Endothelial cell of umbilical vein (primary cell): ENCODE measurements around the gene AMHR2. TPM values are rescaled to one million over a fixed set of nuclear protein-coding genes. Genes with fewer than 3 reads are reported as not detected.

Experiments
- BruUV-seq: library from RNA; stranded (reverse); fragments of 400-500 nt; replicated peaks from 2 replicates; lab custom pipeline; 2021; lab: Mats Ljungman, UMichigan
- CTCF ChIA-PET: fragments of 300-600, 350-600 bp; sonication (Branson Sonifier 250); formaldehyde crosslinking; loops from one replicate; lab custom pipeline; 2021; ENCODE audit warnings: antibody characterized with exemption, inconsistent platforms; lab: Charles Lee
- POLR2A ChIA-PET: fragments of 300-600, 350-600 bp; sonication (Branson Sonifier 250); formaldehyde crosslinking; loops from one replicate; lab custom pipeline; 2021; ENCODE audit warnings: antibody characterized with exemption, inconsistent platforms; lab: Charles Lee
- DNase-seq: peaks from one replicate; pipeline ENCODE4 v3.0.0-alpha.2; 2011; ENCODE audit warnings: low read depth, low spot score
- FAIRE-seq: peaks from 2 replicates; lab custom pipeline; 2011; peaks lifted over from hg19 to GRCh38; lab: Jason Lieb, UNC
- H2AFZ ChIP-seq: 2 replicates; pipeline ENCODE4 v1.6.0; 2012; ENCODE audit warnings: low read depth, low read length, control low read depth, inconsistent platforms
- H3K27ac ChIP-seq: 2 replicates; pipeline ENCODE4 v1.5.1; 2011; ENCODE audit warnings: low read depth, mild to moderate bottlenecking, control low read depth, low read length, moderate library complexity; ENCODE audit not compliant: insufficient read depth
- H3K27me3 ChIP-seq, 2 experiments: 2 replicates each; pipeline versions ENCODE4 v1.6.0 to v1.6.1; 2011; ENCODE audit warnings: low read length in 2 of 2, mixed read lengths in 1 of 2; ENCODE audit not compliant: control insufficient read depth in 2 of 2, insufficient read depth in 2 of 2
- H3K36me3 ChIP-seq, 2 experiments: 2 replicates in 1 of 2; 3 replicates in 1 of 2; pipeline ENCODE4 v1.5.1; 2011; ENCODE audit warnings: low read length in 2 of 2, mild to moderate bottlenecking in 1 of 2, moderate library complexity in 1 of 2; ENCODE audit not compliant: control insufficient read depth in 2 of 2, insufficient read depth in 2 of 2; ENCODE audit errors: extremely low read depth in 1 of 2
- H3K4me1 ChIP-seq: 3 replicates; pipeline ENCODE4 v1.5.1; 2011; ENCODE audit warnings: mild to moderate bottlenecking, low read length; ENCODE audit not compliant: control insufficient read depth, insufficient read depth; ENCODE audit errors: extremely low read depth
- H3K4me2 ChIP-seq: 2 replicates; pipeline ENCODE4 v1.6.1; 2011; ENCODE audit warnings: low read length, control low read depth, mixed read lengths; ENCODE audit not compliant: insufficient read depth
- H3K4me3 ChIP-seq, 3 experiments: fragments of 200-600 bp in 1 of 3; sonication (generic), shearing (Covaris generic) in 1 of 3; replicated peaks in 1 of 3; 2 replicates each; pipeline ENCODE4 v1.5.1; 2011 to 2016; ENCODE audit warnings: control low read depth in 3 of 3, low read length in 3 of 3, mild to moderate bottlenecking in 2 of 3, inconsistent platforms in 1 of 3, low read depth in 1 of 3, moderate library complexity in 1 of 3; ENCODE audit not compliant: insufficient read depth in 1 of 3
- H3K79me2 ChIP-seq: 2 replicates; pipeline ENCODE4 v1.6.0; 2012; ENCODE audit warnings: low read length, inconsistent platforms; ENCODE audit not compliant: control insufficient read depth, insufficient read depth
- H3K9ac ChIP-seq: replicated peaks from 2 replicates; pipeline ENCODE3; 2011; ENCODE audit warnings: low read length, control low read depth; ENCODE audit not compliant: insufficient read depth; ENCODE audit errors: extremely low read depth
- H3K9me1 ChIP-seq: replicated peaks from 3 replicates; pipeline ENCODE4 v1.6.0; 2011; ENCODE audit warnings: mild to moderate bottlenecking, low read length; ENCODE audit not compliant: control insufficient read depth, insufficient read depth; ENCODE audit errors: extremely low read depth
- H3K9me3 ChIP-seq: replicated peaks from 2 replicates; pipeline ENCODE4 v1.5.1; 2012; ENCODE audit warnings: low read length, inconsistent platforms; ENCODE audit not compliant: control insufficient read depth, insufficient read depth
- H4K20me1 ChIP-seq: replicated peaks from 2 replicates; pipeline ENCODE3; 2011; ENCODE audit warnings: mild to moderate bottlenecking, low read length; ENCODE audit not compliant: control insufficient read depth, insufficient read depth; ENCODE audit errors: extremely low read depth
- CTCF ChIP-seq, 2 donors: IDR thresholded peaks; 1 replicate in 1 of 2; 2 replicates in 1 of 2; pipeline ENCODE4 v1.5.1; 2011; ENCODE audit warnings: low read length in 2 of 2, mild to moderate bottlenecking in 2 of 2, moderate library complexity in 2 of 2, control low read depth in 1 of 2, inconsistent platforms in 1 of 2, low read depth in 1 of 2; ENCODE audit not compliant: insufficient read depth in 1 of 2; ENCODE audit errors: extremely low read depth in 1 of 2
- MAX ChIP-seq: IDR thresholded peaks from 2 replicates; pipeline ENCODE4 v1.6.1; 2011; ENCODE audit not compliant: insufficient read depth, insufficient read length
- MYC ChIP-seq: IDR thresholded peaks from one replicate; pipeline ENCODE4 v1.6.1; 2011; ENCODE audit warnings: mild to moderate bottlenecking, low read depth, low read length
- POLR2A ChIP-seq: IDR thresholded peaks from 2 replicates; pipeline ENCODE4 v1.6.1; 2012; ENCODE audit warnings: low read depth, mild to moderate bottlenecking, control low read depth, low read length
- POLR2AphosphoS5 ChIP-seq: IDR thresholded peaks from 2 replicates; pipeline ENCODE4 v1.6.1; 2012; ENCODE audit warnings: low read depth, mild to moderate bottlenecking, control low read depth, low read length, moderate library complexity; ENCODE audit not compliant: insufficient read depth
- dilution Hi-C: fragments of 300-500 bp; cut with MboI; formaldehyde crosslinking; loops from one replicate; pipeline ENCODE4 v1.15.0; 2019; ENCODE audit warnings: low sequenced_read_pairs; ENCODE audit not compliant: extremely low pct_ligation_motif_present
- intact Hi-C: fragments of 100-400 bp; cut with micrococcal nuclease; formaldehyde crosslinking; loops from one replicate; pipeline ENCODE4 v1.10.0; 2022
- polyA plus RNA-seq, 4 experiments: library from polyadenylated mRNA; depleted of rRNA in 3 of 4; stranded (reverse) in 3 of 4; unstranded in 1 of 4; fragments of >200 nt; gene quantifications; 2 replicates each; pipeline versions ENCODE4 v1.2.1 to v1.2.3, GENCODE V29; 2011 to 2012; ENCODE audit warnings: missing spikeins in 1 of 4
- total RNA-seq: library from RNA; stranded (reverse); gene quantifications from 2 replicates; pipeline ENCODE4 v1.2.3, GENCODE V29; 2021

AMHR2 gene
- total and polyA plus RNA-seq, 2 donors (not counting 3 experiments of a cell fraction or from before 2014, with no cell fraction given): not detected

GRCh38 chr12:53413485-53414204, 10.0 kb upstream of the AMHR2 start:
- CTCF ChIA-PET: interaction anchor here (0.8 to 9.7 kb wide), 4 partner anchors 34 to 86 kb away, joined by 4 to 101 read pairs (median 4); partner anchors contain the start of gene SP1
- no peaks in the 10 kb centered on the region for H3K79me2 ChIP-seq
- no peak overlapping the region for H3K4me3 ChIP-seq
- BruUV-seq: no TSS peak
- H4K20me1 ChIP-seq: no peaks in the 10 kb centered on the region
- H3K9me3 ChIP-seq: no peaks in the 10 kb centered on the region
- H3K27ac ChIP-seq: no peak overlapping the region
- dilution Hi-C loops (no loop called here), intact Hi-C loops (no loop called here)
- no peak overlapping the region for H3K9ac ChIP-seq
- H3K27me3 ChIP-seq: no peaks in the 10 kb centered on the region
- peaks cover 15 to 16% of the 10 kb centered on the region in 2 experiments for H3K36me3 ChIP-seq
- H3K4me2 ChIP-seq: no peak overlapping the region
- POLR2A ChIA-PET: no interaction called here
- peaks cover 24% of the 10 kb centered on the region for H3K4me1 ChIP-seq
- no peak overlapping the region for H2AFZ ChIP-seq
- no peaks in the 10 kb centered on the region for H3K9me1 ChIP-seq
- DNase-seq: no peak
- TF ChIP-seq POLR2A (no peak), MYC (no peak), MAX (no peak), POLR2AphosphoS5 (no peak), CTCF (IDR thresholded peaks at IDR 0.05; ENCODE audit: extremely low read depth in 1 of 2, insufficient read depth in 1 of 2, low read depth in 1 of 2, low read length in 2 of 2) (no peak)
- no peak for FAIRE-seq
